HG03060 (cell line): ENCODE measurements around the gene ZNF414.
A peak's percentile ranks its signal among the peaks of the same experiment; 100 is the strongest.
"Not testable (repeated sequence)": the region's sequence is repeated elsewhere in the genome, so short reads cannot be mapped to it uniquely, and the experiment has no call there.

ENCODE experiments used
- ATAC-seq: cut with Tn5 transposase; IDR thresholded peaks from one replicate; pipeline ENCODE4 v1.9.1; 2021; ENCODE audit warnings: low read depth, moderate number of reproducible peaks; ENCODE audit not compliant: unreplicated experiment

ZNF414 gene

GRCh38 chr19:8513687-8514504 is at the start of gene ZNF414:
TSS of gene ZNF414 (minus strand) at chr19:8514167. CDS start at chr19:8514046, 121 bp downstream.
- ATAC-seq = peak; percentile 65

GRCh38 chr19:8561075-8561764 is 47.3 kb upstream of the ZNF414 start:
- ATAC-seq = no peak

- no peak for ATAC-seq
These were observed 44.4 kb upstream of the ZNF414 start for GRCh38 chr19:8558325-8558724.

- no peak for ATAC-seq
These were observed 43.8 kb upstream of the ZNF414 start for GRCh38 chr19:8557642-8558238.

- ATAC-seq = not testable (repeated sequence)
These were observed 39.8 kb upstream of the ZNF414 start for GRCh38 chr19:8553729-8554128.

- no peak for ATAC-seq
These were observed 38.8 kb upstream of the ZNF414 start for GRCh38 chr19:8552810-8553209.

- no peak for ATAC-seq
These were observed 36.1 kb upstream of the ZNF414 start for GRCh38 chr19:8550070-8550469.

GRCh38 chr19:8545743-8546142 is 31.8 kb upstream of the ZNF414 start:
- ATAC-seq = no peak

GRCh38 chr19:8544168-8544567 is 30.2 kb upstream of the ZNF414 start:
- no peak for ATAC-seq

GRCh38 chr19:8539621-8540149 is 25.7 kb upstream of the ZNF414 start:
- no peak for ATAC-seq

GRCh38 chr19:8537099-8537498 is 23.1 kb upstream of the ZNF414 start:
- no peak for ATAC-seq

- ATAC-seq = no peak
These were observed 22.3 kb upstream of the ZNF414 start for GRCh38 chr19:8536282-8536681.

- ATAC-seq = no peak
These were observed 18.3 kb upstream of the ZNF414 start for GRCh38 chr19:8532225-8532624.

- no peak for ATAC-seq
These were observed 17.5 kb upstream of the ZNF414 start for GRCh38 chr19:8531470-8531869.

GRCh38 chr19:8530061-8530679 is 16.2 kb upstream of the ZNF414 start:
- no peak for ATAC-seq

- no peak for ATAC-seq
These were observed 15.5 kb upstream of the ZNF414 start for GRCh38 chr19:8529369-8530006.

- ATAC-seq = no peak
These were observed 14.5 kb upstream of the ZNF414 start for GRCh38 chr19:8528500-8528899.

- ATAC-seq = no peak
These were observed 12.6 kb upstream of the ZNF414 start for GRCh38 chr19:8526345-8527091.

GRCh38 chr19:8525401-8525684 is 11.4 kb upstream of the ZNF414 start:
- ATAC-seq = no peak

GRCh38 chr19:8519388-8519787 is 5.4 kb upstream of the ZNF414 start:
- no peak for ATAC-seq
